Measurements from ENCODE around the gene SYNC.

- TF ChIP-seq CTCF (conservative IDR thresholded peaks at IDR 0.05; ENCODE audit: low read depth in 2 of 2) (no peak), EZH2 (IDR thresholded peaks at IDR 0.05; ENCODE audit: low read depth, unreplicated experiment) (no peak), REST (IDR thresholded peaks at IDR 0.05; ENCODE audit: unreplicated experiment) (no peak), JUNB (IDR thresholded peaks at IDR 0.05; ENCODE audit: unreplicated experiment) (no peak), CREB1 (CRISPR knock-in tag; IDR thresholded peaks at IDR 0.05; ENCODE audit: low read depth) (no peak), ETS1 (IDR thresholded peaks at IDR 0.05) (no peak), EZH2phosphoT487 (IDR thresholded peaks at IDR 0.05; ENCODE audit: unreplicated experiment) (no peak), ZNF462 (CRISPR knock-in tag; IDR thresholded peaks at IDR 0.05) (no peak), POLR2AphosphoS5 (IDR thresholded peaks at IDR 0.05; ENCODE audit: low read depth) (no peak), NANOG (IDR thresholded peaks at IDR 0.05; ENCODE audit: borderline replicate concordance) (no peak), ZNF331 (CRISPR knock-in tag; IDR thresholded peaks at IDR 0.05; ENCODE audit: low read depth) (no peak)
Observed at GRCh38 chr1:32693455-32694174, 9.0 kb downstream of the SYNC start.
